ENCODE data around the gene GPR35.

DNA sequence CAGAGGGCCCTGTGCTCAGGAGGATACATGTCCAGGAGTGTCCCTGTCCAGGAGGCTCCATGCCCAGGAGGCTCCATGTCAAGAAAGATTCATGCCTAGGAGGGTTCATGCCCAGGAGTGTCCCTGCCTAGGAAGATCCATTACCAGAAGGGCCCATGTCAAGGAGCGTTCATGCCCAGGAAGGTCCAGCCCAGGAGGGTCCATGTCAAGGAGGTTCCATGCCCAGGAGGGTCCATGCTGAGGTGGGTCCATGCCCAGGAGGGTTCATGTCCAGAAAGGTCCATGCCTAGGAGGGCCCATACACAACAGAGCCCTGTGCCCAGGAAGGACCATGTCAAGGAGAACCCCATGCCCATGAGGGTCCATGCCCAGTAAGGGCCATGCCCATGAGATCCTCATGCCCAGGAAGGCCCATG is 7.0 kb downstream of the GPR35 start:
- no peak for TF ChIP-seq CTCF (IDR thresholded peaks at IDR 0.05)
- no peak for TF ChIP-seq EZH2phosphoT487 (IDR thresholded peaks at IDR 0.05)
- TF ChIP-seq EZH2 (IDR thresholded peaks at IDR 0.05) = no peak
